ENCODE results near the gene TOM1L2. TPM values are rescaled to one million over a fixed set of nuclear protein-coding genes. Genes with fewer than 3 reads are reported as not detected.

The TOM1L2 gene
- total and polyA plus RNA-seq, 2 experiments from 2014 or later: 25.5 to 31.0 TPM

GRCh38 chr17:17877529-17878358, 94.5 kb downstream of the TOM1L2 start:
- H3K27me3 ChIP-seq (replicated peaks; ENCODE audit: insufficient read depth): no peaks in the 10 kb centered on the region
- H2AFZ ChIP-seq: no peak overlapping the region
- H3K9me2 ChIP-seq (ENCODE audit: insufficient read depth): no peaks in the 10 kb centered on the region
- no peak overlapping the region for H3K4me3 ChIP-seq
- in situ Hi-C loops (cut with MboI): no loop called here
- peak overlapping the region; percentile 57 for H3K27ac ChIP-seq
- no peak overlapping the region for H3K4me2 ChIP-seq (ENCODE audit: unreplicated experiment)
- WGBS, 2 experiments (ENCODE audit: low coverage in 1 of 2, low lambda C conversion rate in 2 of 2, missing lambda C conversion rate in 2 of 2): 36 to 37% methylated on average over 14 of the region's 14 CpGs
- DNase-seq: peak; percentile 75
- peaks cover 23% of the 10 kb centered on the region for H3K4me1 ChIP-seq (ENCODE audit: insufficient read depth)
- H3K79me2 ChIP-seq (ENCODE audit: insufficient read depth): no peaks in the 10 kb centered on the region
- no peaks in the 10 kb centered on the region for H3K9me3 ChIP-seq (ENCODE audit: low read depth)
- H4K20me1 ChIP-seq (ENCODE audit: insufficient read depth): no peaks in the 10 kb centered on the region
- TF ChIP-seq EZH2 (IDR thresholded peaks at IDR 0.05; ENCODE audit: insufficient read depth, poor library complexity, severe bottlenecking) (no peak), EZH2phosphoT487 (IDR thresholded peaks at IDR 0.05; ENCODE audit: insufficient read depth, low read depth) (no peak)
- H3K36me3 ChIP-seq (ENCODE audit: low read depth): peaks cover 8% of the 10 kb centered on the region; the same call in 1 of the 2 replicates
- no peak overlapping the region for H3K9ac ChIP-seq
- H3F3A ChIP-seq (ENCODE audit: insufficient read depth): peaks cover 16% of the 10 kb centered on the region; the same call in 1 of the 2 replicates

DNA sequence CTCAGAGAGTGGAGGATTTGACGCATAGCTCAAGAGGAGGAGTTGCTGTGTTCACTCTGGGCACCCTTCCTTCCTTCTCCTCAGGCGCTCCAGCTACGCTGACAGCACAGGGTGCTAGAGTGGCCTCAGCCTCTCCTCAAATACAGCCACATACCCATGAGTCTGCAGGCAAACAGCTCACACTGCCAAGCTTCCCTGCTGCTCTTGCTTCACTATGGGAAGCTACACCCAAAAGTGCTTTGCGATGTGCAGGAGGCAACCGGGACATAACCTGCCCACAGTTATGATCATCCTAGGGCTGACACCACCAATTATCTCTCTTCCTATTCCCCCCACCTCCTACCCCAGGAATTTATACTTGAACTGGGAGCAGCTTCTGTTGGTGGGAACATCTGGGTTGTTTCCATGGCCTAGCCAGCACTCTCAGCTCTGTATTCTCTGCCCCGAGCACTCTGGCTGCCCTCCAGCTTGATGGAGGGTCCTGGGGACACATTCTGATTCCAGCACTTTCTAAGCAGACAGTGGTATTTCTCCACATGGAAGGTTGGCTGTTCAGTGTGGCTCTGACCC, 95.2 kb downstream of the TOM1L2 start:
- peak; percentile 61 for DNase-seq
- peaks cover 8% of the 10 kb centered on the region; the same call in 1 of the 2 replicates for H3K36me3 ChIP-seq (ENCODE audit: low read depth)
- no peak for TF ChIP-seq EZH2 (IDR thresholded peaks at IDR 0.05; ENCODE audit: insufficient read depth, poor library complexity, severe bottlenecking)
- no peak for TF ChIP-seq EZH2phosphoT487 (IDR thresholded peaks at IDR 0.05; ENCODE audit: insufficient read depth, low read depth)
- H3K4me1 ChIP-seq (ENCODE audit: insufficient read depth): peaks cover 23% of the 10 kb centered on the region
- H3K79me2 ChIP-seq (ENCODE audit: insufficient read depth): no peaks in the 10 kb centered on the region
- H3K27me3 ChIP-seq (replicated peaks; ENCODE audit: insufficient read depth): no peaks in the 10 kb centered on the region
- no peak overlapping the region for H3K4me2 ChIP-seq (ENCODE audit: unreplicated experiment)
- H3F3A ChIP-seq (ENCODE audit: insufficient read depth): peaks cover 16% of the 10 kb centered on the region; the same call in 1 of the 2 replicates
- peak overlapping the region; percentile 57 for H3K27ac ChIP-seq
- in situ Hi-C loops (cut with MboI): no loop called here
- H3K4me3 ChIP-seq: no peak overlapping the region
- H3K9me2 ChIP-seq (ENCODE audit: insufficient read depth): no peaks in the 10 kb centered on the region
- H3K9me3 ChIP-seq (ENCODE audit: low read depth): no peaks in the 10 kb centered on the region
- H2AFZ ChIP-seq: no peak overlapping the region
- no peak overlapping the region for H3K9ac ChIP-seq
- no peaks in the 10 kb centered on the region for H4K20me1 ChIP-seq (ENCODE audit: insufficient read depth)
- WGBS, 2 experiments (ENCODE audit: low coverage in 1 of 2, low lambda C conversion rate in 2 of 2, missing lambda C conversion rate in 2 of 2): 56 to 62% methylated on average over 6 of the region's 6 CpGs

DNA sequence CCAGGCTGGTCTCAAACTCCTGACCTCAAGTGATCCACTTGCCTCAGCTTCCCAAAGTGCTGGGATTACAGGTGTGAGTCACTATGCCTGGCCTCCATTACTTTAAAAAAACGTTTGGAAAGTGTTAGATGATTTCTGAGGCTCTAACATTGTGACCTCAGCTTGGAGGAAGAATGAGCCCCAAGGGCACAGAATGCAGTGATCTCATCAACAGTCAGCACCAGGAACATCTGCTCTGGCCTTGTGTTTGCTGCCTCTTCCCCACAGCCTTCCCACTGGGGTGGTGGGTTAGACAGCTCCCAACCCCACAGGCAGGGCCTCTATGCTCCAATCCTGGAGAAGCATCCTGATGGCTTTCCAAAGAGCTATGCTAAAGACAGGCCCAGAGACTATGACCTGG, 97.7 kb downstream of the TOM1L2 start:
- Histone ChIP-seq H3K4me1 (ENCODE audit: insufficient read depth) (peaks cover 23% of the 10 kb centered on the region), H3K4me3 (no peak overlapping the region), H3K4me2 (ENCODE audit: unreplicated experiment) (no peak overlapping the region), H3K36me3 (ENCODE audit: low read depth) (peaks cover 11% of the 10 kb centered on the region; the same call in 1 of the 2 replicates), H3K9ac (no peak overlapping the region), H3K79me2 (ENCODE audit: insufficient read depth) (no peaks in the 10 kb centered on the region), H3K9me3 (ENCODE audit: low read depth) (no peaks in the 10 kb centered on the region), H3K27me3 (replicated peaks; ENCODE audit: insufficient read depth) (no peaks in the 10 kb centered on the region), H3K9me2 (ENCODE audit: insufficient read depth) (no peaks in the 10 kb centered on the region), H2AFZ (no peak overlapping the region), H4K20me1 (ENCODE audit: insufficient read depth) (no peaks in the 10 kb centered on the region), H3K27ac (peak overlapping the region; percentile 30), H3F3A (ENCODE audit: insufficient read depth) (peaks cover 16% of the 10 kb centered on the region; the same call in 1 of the 2 replicates)
- DNase-seq: peak; percentile 81
- 0% methylated on average over 1 of the region's 1 CpG for WGBS, 2 experiments (ENCODE audit: low coverage in 1 of 2, low lambda C conversion rate in 2 of 2, missing lambda C conversion rate in 2 of 2)
- in situ Hi-C loops (cut with MboI): loop anchor here (25.0 kb wide), 1 partner anchor 187 kb away; the partner anchor contains the start of gene RAI1
- no peak for TF ChIP-seq EZH2 (IDR thresholded peaks at IDR 0.05; ENCODE audit: insufficient read depth, poor library complexity, severe bottlenecking)
- TF ChIP-seq EZH2phosphoT487 (IDR thresholded peaks at IDR 0.05; ENCODE audit: insufficient read depth, low read depth): no peak

DNA sequence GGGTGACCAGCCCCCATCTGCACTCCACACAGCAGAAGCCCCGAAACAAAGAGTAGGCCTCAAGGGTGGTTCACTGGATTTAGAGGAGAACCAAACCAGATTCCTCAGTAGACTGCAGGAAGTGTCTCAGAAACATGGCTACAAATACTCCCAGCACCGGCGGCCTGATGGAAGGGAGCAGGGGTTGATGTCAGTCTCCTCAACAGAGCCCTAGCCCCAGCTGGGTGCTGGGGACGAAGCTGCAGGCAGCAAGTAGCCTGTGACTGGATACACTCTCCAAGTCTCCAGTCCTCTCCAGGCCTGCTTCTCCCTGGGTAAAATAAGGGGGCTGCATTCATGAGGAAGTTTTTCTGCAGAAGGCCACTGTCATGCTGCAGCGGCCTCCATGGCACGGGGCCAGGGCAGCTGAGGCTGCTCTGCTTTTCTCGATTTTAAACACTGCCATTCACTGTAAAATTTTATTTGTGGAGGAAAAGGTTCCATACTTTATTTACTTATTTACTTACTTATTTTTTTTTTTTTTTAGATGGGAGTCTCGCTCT, 98.7 kb downstream of the TOM1L2 start:
- TF ChIP-seq EZH2phosphoT487 (IDR thresholded peaks at IDR 0.05; ENCODE audit: insufficient read depth, low read depth) (no peak), EZH2 (IDR thresholded peaks at IDR 0.05; ENCODE audit: insufficient read depth, poor library complexity, severe bottlenecking) (no peak)
- WGBS, 2 experiments (ENCODE audit: low coverage in 1 of 2, low lambda C conversion rate in 2 of 2, missing lambda C conversion rate in 2 of 2): 76 to 81% methylated on average over 8 of the region's 8 CpGs
- Histone ChIP-seq H4K20me1 (ENCODE audit: insufficient read depth) (no peaks in the 10 kb centered on the region), H3K4me3 (no peak overlapping the region), H2AFZ (no peak overlapping the region), H3K4me1 (ENCODE audit: insufficient read depth) (peaks cover 23% of the 10 kb centered on the region), H3K36me3 (ENCODE audit: low read depth) (peaks cover 14% of the 10 kb centered on the region; the same call in 1 of the 2 replicates), H3K27me3 (replicated peaks; ENCODE audit: insufficient read depth) (no peaks in the 10 kb centered on the region), H3K9ac (no peak overlapping the region), H3K9me3 (ENCODE audit: low read depth) (no peaks in the 10 kb centered on the region), H3K9me2 (ENCODE audit: insufficient read depth) (no peaks in the 10 kb centered on the region), H3F3A (ENCODE audit: insufficient read depth) (peaks cover 16% of the 10 kb centered on the region; the same call in 1 of the 2 replicates), H3K27ac (no peak overlapping the region), H3K79me2 (ENCODE audit: insufficient read depth) (no peaks in the 10 kb centered on the region), H3K4me2 (ENCODE audit: unreplicated experiment) (no peak overlapping the region)
- no peak for DNase-seq
- in situ Hi-C loops (cut with MboI): loop anchor here (25.0 kb wide), 1 partner anchor 186 kb away; the partner anchor contains the start of gene RAI1
